ENCODE data around the gene EEF1G.

EEF1G gene

DNA sequence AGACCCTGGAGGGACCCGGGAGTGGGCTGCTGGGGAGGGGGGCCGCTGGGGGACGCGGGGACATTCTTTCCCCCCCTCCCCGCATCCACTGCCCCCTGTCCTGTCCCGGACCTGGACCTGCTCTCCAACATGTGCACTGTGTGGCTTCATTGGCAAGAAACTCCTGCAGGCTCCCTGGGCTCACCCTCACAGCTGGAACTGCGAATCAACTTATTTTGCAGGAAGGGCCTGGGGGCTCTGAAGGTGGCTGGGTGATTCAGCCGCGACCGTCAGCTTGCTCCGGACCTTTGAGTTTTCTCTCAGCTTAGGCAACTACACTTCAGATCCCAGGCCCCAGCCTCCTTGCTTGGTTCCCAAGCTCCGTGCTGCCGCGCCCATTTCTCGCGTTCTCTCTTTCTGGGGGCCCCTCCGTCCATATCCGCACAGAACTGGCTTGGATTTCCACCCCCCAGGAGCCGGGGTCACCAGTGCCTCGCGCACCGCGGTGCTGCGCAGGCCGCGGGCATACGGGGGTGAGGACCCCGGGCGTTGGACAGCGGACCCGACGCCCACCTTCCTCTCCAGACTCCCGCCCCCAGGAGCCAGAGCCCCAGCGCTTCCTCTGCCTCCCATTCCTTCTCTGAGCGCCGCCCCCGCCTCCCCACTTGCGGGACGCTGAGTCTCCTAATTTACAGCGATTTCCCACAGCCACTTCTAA is 26.6 kb downstream of the EEF1G start:
- peak; percentile 18 for DNase-seq
- ATAC-seq: no peak
- Mint-ChIP-seq H3K9me3 (no peaks in the 10 kb centered on the region), H3K36me3 (ENCODE audit: low read depth) (peaks cover 4% of the 10 kb centered on the region), H3K27ac (no peak overlapping the region), H3K4me1 (peaks cover 78% of the 10 kb centered on the region), H3K4me3 (peak overlapping the region; percentile 65), H3K27me3 (peaks cover 15% of the 10 kb centered on the region)

GRCh38 chr11:62546244-62546928 is 27.3 kb downstream of the EEF1G start, which contains the start of gene AHNAK:
Gene AHNAK (minus strand): TSS chr11:62546806. CDS start chr11:62536098, 10,708 bp downstream.
- Mint-ChIP-seq H3K9me3 (no peaks in the 10 kb centered on the region), H3K27me3 (peaks cover 12% of the 10 kb centered on the region), H3K27ac (peak within 1 kb of the TSS; percentile 68), H3K4me1 (peaks cover 78% of the 10 kb centered on the region), H3K4me3 (peak within 1 kb of the TSS; percentile 87), H3K36me3 (ENCODE audit: low read depth) (peaks cover 1% of the 10 kb centered on the region)
- DNase-seq (peak; percentile 74), ATAC-seq (peak; percentile 22)

DNA sequence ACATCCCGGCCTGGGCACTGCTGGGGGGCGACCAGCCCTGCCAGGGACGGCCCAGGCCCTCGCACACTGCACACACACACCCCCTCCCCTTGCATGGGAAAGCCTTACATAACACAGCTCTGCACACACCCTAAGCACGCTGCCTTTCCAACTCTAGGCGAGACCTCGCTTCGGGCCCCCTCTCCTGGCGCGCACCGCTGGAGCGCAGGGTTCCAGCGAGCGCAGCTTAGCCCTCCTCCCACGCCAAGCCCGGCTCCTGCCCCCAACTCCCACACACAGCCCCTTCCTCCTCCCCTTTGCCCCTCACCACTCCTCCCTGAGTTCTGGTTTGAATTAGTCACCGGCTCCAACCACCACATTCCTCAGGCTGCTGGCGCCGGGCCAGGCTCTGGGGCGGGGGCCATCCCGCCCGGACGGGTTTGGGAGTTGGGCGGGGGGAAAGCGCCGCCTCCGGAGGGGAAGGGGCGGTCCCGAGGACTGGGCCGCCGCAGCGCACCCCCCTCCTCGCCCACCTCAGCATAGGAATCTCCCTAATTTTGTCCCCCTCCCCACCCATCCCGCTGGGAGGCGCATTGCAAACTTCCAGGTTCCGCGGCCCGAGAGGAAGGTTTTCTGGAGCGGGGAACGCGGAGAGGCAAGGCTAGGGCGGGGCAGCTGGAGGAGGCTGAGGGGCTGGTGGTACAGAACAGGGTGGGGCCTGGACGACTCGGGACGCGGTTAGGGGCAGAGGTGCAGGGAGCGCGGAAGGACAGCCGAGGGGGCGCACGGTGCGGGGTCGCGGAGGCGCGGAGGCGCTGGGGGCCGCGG is 28.1 kb downstream of the EEF1G start:
- Mint-ChIP-seq H3K4me1 (peaks cover 78% of the 10 kb centered on the region), H3K9me3 (no peaks in the 10 kb centered on the region), H3K27me3 (peaks cover 12% of the 10 kb centered on the region), H3K27ac (peak overlapping the region; percentile 68), H3K36me3 (ENCODE audit: low read depth) (peaks cover 1% of the 10 kb centered on the region), H3K4me3 (peak overlapping the region; percentile 87)
- ATAC-seq (peak; percentile 8), DNase-seq (peak; percentile 67)

GRCh38 chr11:62544581-62545436 is 28.9 kb downstream of the EEF1G start:
- ATAC-seq (peak; percentile 5), DNase-seq (peak; percentile 41)
- Mint-ChIP-seq H3K27ac (peak overlapping the region; percentile 74), H3K4me1 (peaks cover 76% of the 10 kb centered on the region), H3K27me3 (peaks cover 11% of the 10 kb centered on the region), H3K36me3 (ENCODE audit: low read depth) (peaks cover 1% of the 10 kb centered on the region), H3K4me3 (peak overlapping the region; percentile 87), H3K9me3 (no peaks in the 10 kb centered on the region)

- Mint-ChIP-seq H3K36me3 (ENCODE audit: low read depth) (peaks cover 1% of the 10 kb centered on the region), H3K27ac (no peak overlapping the region), H3K9me3 (no peaks in the 10 kb centered on the region), H3K4me3 (peak overlapping the region; percentile 87), H3K27me3 (peaks cover 10% of the 10 kb centered on the region), H3K4me1 (peaks cover 79% of the 10 kb centered on the region)
- ATAC-seq (no peak), DNase-seq (no peak)
Observed at GRCh38 chr11:62543680-62544444, 29.8 kb downstream of the EEF1G start.

GRCh38 chr11:62542750-62543567 is 30.7 kb downstream of the EEF1G start:
- ATAC-seq (peak; percentile 72), DNase-seq (peak; percentile 85)
- Mint-ChIP-seq H3K27ac (peak overlapping the region; percentile 68), H3K36me3 (ENCODE audit: low read depth) (peaks cover 1% of the 10 kb centered on the region), H3K27me3 (peaks cover 5% of the 10 kb centered on the region), H3K9me3 (no peaks in the 10 kb centered on the region), H3K4me1 (peaks cover 79% of the 10 kb centered on the region), H3K4me3 (peak overlapping the region; percentile 87)

- no peak for ATAC-seq
- peaks cover 2% of the 10 kb centered on the region for H3K27me3 Mint-ChIP-seq
- H3K4me1 Mint-ChIP-seq: peaks cover 72% of the 10 kb centered on the region
- H3K36me3 Mint-ChIP-seq (ENCODE audit: low read depth): peaks cover 1% of the 10 kb centered on the region
- peak overlapping the region; percentile 87 for H3K4me3 Mint-ChIP-seq
- H3K27ac Mint-ChIP-seq: peak overlapping the region; percentile 62
- no peaks in the 10 kb centered on the region for H3K9me3 Mint-ChIP-seq
- DNase-seq: no peak
Observed at GRCh38 chr11:62542111-62542745, 31.5 kb downstream of the EEF1G start.

GRCh38 chr11:62540804-62541701 is 32.6 kb downstream of the EEF1G start:
- ATAC-seq (peak; percentile 31), DNase-seq (no peak)
- peaks cover 1% of the 10 kb centered on the region for H3K36me3 Mint-ChIP-seq (ENCODE audit: low read depth)
- H3K9me3 Mint-ChIP-seq: no peaks in the 10 kb centered on the region
- peaks cover 2% of the 10 kb centered on the region for H3K27me3 Mint-ChIP-seq
- H3K4me3 Mint-ChIP-seq: peak overlapping the region; percentile 33
- peaks cover 72% of the 10 kb centered on the region for H3K4me1 Mint-ChIP-seq
- peak overlapping the region; percentile 71 for H3K27ac Mint-ChIP-seq

DNA sequence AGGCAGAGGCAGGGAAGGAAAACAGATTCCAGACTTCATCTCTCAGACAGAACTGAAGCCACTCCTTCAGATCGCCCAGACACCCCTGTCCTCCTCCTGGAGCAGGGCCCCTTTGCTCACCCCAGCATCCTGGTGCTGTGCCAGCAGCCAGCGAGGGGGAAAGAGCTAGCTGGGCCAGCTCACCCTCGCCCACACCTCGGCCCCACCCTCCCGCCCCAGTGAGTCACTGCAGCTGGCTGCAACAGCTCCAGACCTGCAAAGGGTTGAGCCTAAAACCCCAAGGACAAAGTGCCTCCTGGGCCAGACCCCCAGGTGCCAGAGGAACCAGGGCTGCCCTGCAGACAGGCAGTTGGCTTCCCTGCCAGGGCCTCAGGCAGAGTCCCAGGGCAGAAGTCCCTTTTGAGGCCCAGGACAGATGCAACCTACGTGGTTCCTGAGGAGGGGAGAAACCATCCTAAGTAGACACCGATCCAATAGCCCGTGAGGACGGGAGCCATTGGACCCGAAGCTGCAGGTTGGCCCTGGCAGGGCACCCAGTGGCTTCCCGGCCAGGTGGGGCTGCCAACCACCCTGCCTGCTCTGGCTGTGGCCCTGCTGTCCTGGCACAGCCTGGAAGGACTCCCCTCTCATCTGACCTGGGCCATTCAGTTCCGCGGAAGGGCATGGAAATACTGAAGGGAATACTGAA is 34.3 kb downstream of the EEF1G start:
- Mint-ChIP-seq H3K9me3 (no peaks in the 10 kb centered on the region), H3K27me3 (no peaks in the 10 kb centered on the region), H3K4me1 (peaks cover 59% of the 10 kb centered on the region), H3K4me3 (peak overlapping the region; percentile 20), H3K36me3 (ENCODE audit: low read depth) (peaks cover 3% of the 10 kb centered on the region), H3K27ac (peak overlapping the region; percentile 62)
- ATAC-seq: peak; percentile 48
- DNase-seq: peak; percentile 71

DNA sequence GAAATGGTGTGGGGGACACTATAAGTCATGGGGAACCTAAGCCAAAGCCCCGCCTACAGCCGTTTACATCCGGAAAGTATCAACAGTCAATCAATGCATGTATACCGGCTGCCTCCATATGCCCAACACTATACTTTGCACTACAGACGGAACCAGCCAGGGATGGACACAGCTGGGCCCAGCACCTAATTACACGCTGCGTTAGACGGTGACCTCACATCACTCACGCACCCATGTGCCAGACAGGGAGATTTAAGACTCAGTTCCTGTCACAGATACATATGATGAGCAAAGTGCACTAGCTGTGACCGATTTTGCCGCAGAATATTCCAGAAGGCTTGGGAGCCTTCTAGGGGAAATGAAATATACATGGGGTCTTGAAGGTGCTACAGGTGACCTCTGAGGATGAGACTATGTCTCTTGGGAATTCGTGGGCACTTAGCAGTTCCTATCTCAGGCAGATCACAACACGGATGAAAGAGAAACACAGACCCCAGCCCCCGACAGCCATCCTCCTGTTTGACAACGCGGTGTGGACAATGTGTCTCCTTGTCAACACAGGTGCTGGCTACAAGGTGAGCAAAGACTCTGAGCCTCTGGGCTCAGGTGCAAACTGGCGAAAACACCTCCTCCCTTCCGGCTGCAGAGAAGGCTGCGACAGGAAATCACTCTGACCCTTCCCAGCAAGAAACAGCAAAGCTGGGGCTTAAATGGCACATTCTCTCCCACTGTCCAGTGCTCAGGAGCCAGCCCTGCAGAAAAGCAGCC is 35.0 kb downstream of the EEF1G start:
- Mint-ChIP-seq H3K4me3 (peak overlapping the region; percentile 20), H3K4me1 (peaks cover 52% of the 10 kb centered on the region), H3K9me3 (no peaks in the 10 kb centered on the region), H3K27me3 (no peaks in the 10 kb centered on the region), H3K36me3 (ENCODE audit: low read depth) (peaks cover 7% of the 10 kb centered on the region), H3K27ac (peak overlapping the region; percentile 62)
- ATAC-seq (no peak), DNase-seq (no peak)
